ENCODE measurements around the gene TRIM14.
"Not testable (repeated sequence)": the region's sequence is repeated elsewhere in the genome, so short reads cannot be mapped to it uniquely, and the experiment has no call there.

Gene TRIM14

DNA sequence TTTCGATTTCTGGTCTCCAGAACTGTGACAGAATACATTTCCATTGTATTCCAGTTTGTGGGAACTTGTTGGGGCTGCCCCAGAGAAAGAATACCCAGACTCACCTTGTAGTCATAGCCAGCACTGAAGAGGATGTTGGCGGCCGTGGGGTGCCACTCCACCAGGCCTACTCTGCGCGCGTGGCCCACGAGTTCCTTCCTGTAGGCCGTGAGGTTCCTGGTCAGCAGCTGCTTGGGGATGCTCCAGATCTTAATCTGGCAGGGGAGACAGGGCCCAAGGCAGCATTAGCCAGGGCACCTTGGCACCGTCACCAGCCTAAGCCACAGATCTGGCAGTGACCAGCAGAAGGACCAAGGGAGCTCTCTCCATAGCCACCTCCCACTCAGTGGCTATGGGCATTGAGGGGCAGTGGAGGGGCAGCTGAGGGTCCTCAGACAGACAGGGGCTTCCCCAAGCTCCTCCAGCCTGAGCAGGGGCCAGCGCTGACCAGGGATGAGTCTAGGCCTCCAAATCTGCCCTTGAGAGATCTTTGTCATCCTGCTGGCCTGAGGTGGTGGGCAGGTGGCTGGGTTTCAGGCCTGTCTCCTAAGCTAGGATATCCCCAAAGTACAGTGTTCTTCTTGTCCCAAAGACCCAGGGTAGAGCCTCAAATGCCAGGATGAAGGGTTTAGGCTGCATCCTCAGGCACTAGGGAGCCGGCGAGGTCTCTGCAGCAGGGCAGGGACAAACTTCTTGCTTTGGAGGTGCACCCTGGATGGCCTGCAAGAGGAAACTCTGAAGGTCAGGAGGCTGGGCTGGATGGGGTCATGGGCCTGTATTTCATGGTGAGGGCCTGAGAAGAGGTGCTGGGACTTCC, 15.9 kb upstream of the TRIM14 start:
- H3K4me3 ChIP-seq (ENCODE audit: low read depth, low read length): no peak overlapping the region
- DNase-seq (ENCODE audit: low read depth): no peak
- TF ChIP-seq, protein P1, sequence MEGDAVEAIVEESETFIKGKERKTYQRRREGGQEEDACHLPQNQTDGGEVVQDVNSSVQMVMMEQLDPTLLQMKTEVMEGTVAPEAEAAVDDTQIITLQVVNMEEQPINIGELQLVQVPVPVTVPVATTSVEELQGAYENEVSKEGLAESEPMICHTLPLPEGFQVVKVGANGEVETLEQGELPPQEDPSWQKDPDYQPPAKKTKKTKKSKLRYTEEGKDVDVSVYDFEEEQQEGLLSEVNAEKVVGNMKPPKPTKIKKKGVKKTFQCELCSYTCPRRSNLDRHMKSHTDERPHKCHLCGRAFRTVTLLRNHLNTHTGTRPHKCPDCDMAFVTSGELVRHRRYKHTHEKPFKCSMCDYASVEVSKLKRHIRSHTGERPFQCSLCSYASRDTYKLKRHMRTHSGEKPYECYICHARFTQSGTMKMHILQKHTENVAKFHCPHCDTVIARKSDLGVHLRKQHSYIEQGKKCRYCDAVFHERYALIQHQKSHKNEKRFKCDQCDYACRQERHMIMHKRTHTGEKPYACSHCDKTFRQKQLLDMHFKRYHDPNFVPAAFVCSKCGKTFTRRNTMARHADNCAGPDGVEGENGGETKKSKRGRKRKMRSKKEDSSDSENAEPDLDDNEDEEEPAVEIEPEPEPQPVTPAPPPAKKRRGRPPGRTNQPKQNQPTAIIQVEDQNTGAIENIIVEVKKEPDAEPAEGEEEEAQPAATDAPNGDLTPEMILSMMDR (conservative IDR thresholded peaks at IDR 0.05; ENCODE audit: low read depth, low read length): no peak

DNA sequence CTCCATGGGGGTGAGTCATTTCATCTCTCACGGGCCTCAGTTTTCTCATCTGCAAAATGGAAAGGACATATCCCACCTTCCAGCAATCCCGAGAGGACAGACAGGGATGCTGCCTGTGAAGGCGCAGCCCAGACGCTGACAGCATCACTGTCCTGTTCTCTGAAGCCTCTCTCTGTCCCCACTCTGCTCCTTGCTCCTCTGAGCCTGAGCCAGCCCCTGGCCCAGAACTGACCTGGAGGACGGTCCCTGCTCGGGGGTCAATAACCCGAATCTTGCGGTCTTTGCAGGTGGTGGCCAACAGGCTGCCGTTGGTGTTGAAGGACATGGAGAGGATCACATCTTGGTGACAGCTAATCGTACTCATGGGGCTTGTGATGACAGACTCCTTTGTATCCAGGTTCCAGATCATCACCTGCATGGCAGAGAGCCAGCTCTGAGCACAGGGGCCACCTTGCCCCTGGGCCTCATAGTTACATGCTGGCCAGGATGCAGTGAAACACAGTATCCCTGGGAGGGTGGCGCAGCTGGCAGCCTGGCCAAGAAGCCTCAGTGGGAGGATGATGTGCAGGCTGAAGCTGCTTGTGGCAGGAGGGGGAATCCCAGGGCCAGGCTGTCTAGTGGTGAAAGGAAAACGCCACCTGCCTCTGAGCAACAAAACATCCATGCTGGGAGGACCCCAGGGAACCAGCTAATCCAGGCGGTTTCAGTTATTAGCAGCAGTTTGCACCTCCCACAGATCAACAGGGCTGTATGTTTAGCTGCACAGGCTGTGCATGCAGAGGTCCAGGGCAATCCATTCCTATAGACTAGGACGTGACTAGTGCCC, 14.0 kb upstream of the TRIM14 start:
- TF ChIP-seq, protein P1 (conservative IDR thresholded peaks at IDR 0.05; ENCODE audit: low read depth, low read length): no peak
- DNase-seq (ENCODE audit: low read depth): no peak

DNA sequence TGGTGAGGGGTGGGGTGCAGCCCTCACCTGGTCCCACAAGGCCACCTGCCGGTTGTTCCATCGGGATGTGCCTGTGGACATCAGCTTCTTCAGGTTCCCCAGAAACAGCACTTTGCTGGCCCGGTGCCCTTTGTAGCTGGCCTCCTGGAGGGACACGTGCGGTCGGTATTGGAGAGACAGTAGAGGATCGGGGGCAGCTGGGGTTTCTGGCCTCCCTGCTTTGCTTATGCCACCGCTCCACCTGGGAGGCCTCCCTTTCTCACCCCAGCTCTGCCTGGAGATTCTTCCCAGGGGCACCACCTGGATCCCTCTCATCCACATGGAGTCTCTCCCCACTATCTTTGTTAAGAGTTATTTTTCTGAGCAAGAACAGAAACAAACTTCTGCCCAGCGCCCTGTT, 13.1 kb upstream of the TRIM14 start:
- TF ChIP-seq, protein P1 (conservative IDR thresholded peaks at IDR 0.05; ENCODE audit: low read depth, low read length): no peak
- no peak for DNase-seq (ENCODE audit: low read depth)

More for the DNA sequence above, 14.0 kb upstream of the TRIM14 start:
- H3K4me3 ChIP-seq (ENCODE audit: low read depth, low read length): no peak overlapping the region

DNA sequence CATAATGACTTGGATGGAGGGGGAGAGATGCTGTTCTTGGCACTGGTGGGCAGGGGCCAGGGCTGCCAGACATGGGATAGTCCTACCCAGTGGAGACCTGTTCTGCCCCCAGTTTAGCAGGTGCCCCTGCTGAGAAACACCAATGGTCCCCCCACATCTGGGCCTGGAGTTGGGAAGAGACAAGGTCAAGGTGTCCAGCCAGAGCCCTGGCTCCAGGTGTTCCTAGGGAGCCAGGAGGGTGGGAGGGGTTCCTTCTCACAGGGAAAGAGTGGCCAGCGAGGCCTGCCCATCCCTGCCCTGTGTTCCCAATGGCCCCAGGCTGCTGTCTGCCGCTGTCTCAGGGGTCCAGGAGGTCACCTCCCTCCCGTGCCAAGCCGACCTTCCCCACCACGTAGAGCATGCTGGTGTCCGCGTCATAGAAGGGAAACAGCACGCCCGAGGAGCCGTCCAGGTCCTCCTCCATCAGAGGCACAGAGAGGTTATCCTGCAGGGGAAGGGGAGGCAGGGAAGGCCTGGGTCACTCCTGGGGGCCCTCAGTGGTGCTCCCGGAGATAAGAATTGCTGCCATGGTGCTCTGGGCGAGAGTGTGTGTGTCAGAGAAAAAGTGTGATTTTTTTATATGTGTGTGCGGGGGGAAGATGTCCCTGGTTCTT, 11.7 kb upstream of the TRIM14 start:
- H3K4me3 ChIP-seq (ENCODE audit: low read depth, low read length): no peak overlapping the region
- TF ChIP-seq, protein P1 (conservative IDR thresholded peaks at IDR 0.05; ENCODE audit: low read depth, low read length): no peak
- DNase-seq (ENCODE audit: low read depth): no peak

More for the DNA sequence above, 13.1 kb upstream of the TRIM14 start:
- no peak overlapping the region for H3K4me3 ChIP-seq (ENCODE audit: low read depth, low read length)

DNA sequence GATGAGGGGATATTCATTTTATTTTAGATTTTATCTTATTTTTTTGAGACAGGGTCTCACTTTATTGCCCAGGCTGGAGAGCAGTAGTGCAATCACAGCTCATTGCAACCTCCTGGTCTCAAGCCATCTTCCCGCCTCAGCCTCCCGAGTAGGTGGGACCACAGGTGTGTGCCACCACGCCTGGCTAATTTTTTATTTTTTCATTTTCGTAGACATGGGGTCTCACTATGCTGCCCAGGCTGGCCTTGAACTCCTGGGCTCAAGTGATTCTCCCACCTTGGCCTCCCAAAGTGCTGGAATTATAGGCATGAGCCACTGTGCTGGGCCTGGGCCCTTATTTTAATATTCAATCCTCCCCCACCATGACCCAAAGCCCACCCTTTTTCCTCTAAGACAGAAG, 11.0 kb upstream of the TRIM14 start:
- DNase-seq (ENCODE audit: low read depth); H3K4me3 ChIP-seq (ENCODE audit: low read depth, low read length): not testable (repeated sequence)

DNA sequence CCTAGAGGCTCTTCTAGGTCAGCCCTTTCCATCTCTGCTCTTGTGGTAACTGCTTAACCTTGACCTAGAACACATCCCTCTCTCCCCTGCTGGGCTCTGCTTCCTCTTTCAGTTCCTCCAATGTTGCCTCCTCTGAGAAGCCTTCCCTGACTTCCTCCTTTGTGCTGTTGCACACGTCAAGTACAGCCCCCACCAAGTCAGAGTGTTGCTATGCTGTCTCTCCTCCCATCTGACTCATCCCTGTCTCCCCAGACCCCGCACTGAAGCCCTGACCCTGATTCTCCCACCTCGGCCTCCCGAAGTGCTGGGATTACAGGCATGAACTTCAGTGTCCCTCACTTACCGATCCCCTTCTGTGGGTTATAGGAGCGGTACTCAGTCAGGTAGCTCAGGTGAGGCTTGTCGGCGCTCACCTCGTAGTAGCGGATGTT, 10.4 kb upstream of the TRIM14 start:
- H3K4me3 ChIP-seq (ENCODE audit: low read depth, low read length): no peak overlapping the region
- peak; percentile 33 for DNase-seq (ENCODE audit: low read depth)
- TF ChIP-seq, protein P1 (conservative IDR thresholded peaks at IDR 0.05; ENCODE audit: low read depth, low read length): no peak

DNA sequence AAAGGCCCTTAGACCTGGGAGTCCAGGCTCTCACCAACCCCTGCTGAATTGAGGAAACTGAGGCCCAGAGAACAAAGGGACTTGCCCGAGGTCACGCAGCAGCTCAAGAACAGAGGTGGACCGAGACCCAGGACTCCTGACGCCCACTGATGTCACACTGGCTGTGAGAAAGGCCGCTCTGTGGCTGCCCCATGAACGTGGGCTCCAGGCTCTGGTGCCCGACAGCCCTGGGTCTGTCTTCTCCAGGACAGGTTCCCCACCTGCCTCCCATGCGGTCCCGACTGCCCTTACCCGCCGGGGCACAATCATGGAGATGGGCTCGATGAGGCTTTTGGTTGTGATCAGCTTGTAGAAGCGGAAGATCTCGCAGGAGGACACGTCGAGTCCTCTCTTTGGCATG, 9.3 kb upstream of the TRIM14 start:
- DNase-seq (ENCODE audit: low read depth): no peak
- H3K4me3 ChIP-seq (ENCODE audit: low read depth, low read length): no peak overlapping the region
- TF ChIP-seq, protein P1 (conservative IDR thresholded peaks at IDR 0.05; ENCODE audit: low read depth, low read length): no peak
